Cerebellar cortex (tissue), 1 donor: Measurements from ENCODE around the gene PDE8B.

Source experiments
- DNase-seq: peaks from one replicate; pipeline ENCODE4 v3.0.0-alpha.2; 2015; ENCODE audit warnings: low spot score

Gene PDE8B

GRCh38 chr5:77398458-77398857 is 188.0 kb downstream of the PDE8B start:
- DNase-seq, result no peak

GRCh38 chr5:77398896-77399295 is 188.4 kb downstream of the PDE8B start:
- DNase-seq, result no peak

GRCh38 chr5:77400645-77401044 is 190.2 kb downstream of the PDE8B start:
- no peak for DNase-seq

GRCh38 chr5:77402796-77403195 is 192.3 kb downstream of the PDE8B start:
- DNase-seq, result no peak

- no peak for DNase-seq
Measured at GRCh38 chr5:77407152-77407551, 196.7 kb downstream of the PDE8B start.

GRCh38 chr5:77409870-77410621 is 199.6 kb downstream of the PDE8B start:
- no peak for DNase-seq

GRCh38 chr5:77413049-77413448 is 202.6 kb downstream of the PDE8B start:
- DNase-seq, result no peak

- no peak for DNase-seq
Measured at GRCh38 chr5:77418162-77418561, 207.7 kb downstream of the PDE8B start.

GRCh38 chr5:77418601-77419581 is 208.4 kb downstream of the PDE8B start:
- DNase-seq, result no peak

- DNase-seq, result no peak
Measured at GRCh38 chr5:77419644-77420582, 209.4 kb downstream of the PDE8B start.

- no peak for DNase-seq
Measured at GRCh38 chr5:77420940-77421339, 210.5 kb downstream of the PDE8B start.

GRCh38 chr5:77423022-77423750 is 212.7 kb downstream of the PDE8B start:
- DNase-seq, result no peak

- no peak for DNase-seq
Measured at GRCh38 chr5:77424921-77425320, 214.4 kb downstream of the PDE8B start.

- DNase-seq, result no peak
Measured at GRCh38 chr5:77425420-77425819, 214.9 kb downstream of the PDE8B start.

GRCh38 chr5:77425998-77426659 is 215.6 kb downstream of the PDE8B start:
- no peak for DNase-seq

GRCh38 chr5:77426670-77427069 is 216.2 kb downstream of the PDE8B start:
- no peak for DNase-seq

GRCh38 chr5:77427998-77428397 is 217.5 kb downstream of the PDE8B start:
- no peak for DNase-seq

GRCh38 chr5:77428526-77428925 is 218.0 kb downstream of the PDE8B start:
- no peak for DNase-seq

- DNase-seq, result no peak
Measured at GRCh38 chr5:77430726-77431125, 220.2 kb downstream of the PDE8B start.

- no peak for DNase-seq
Measured at GRCh38 chr5:77431286-77431685, 220.8 kb downstream of the PDE8B start.

GRCh38 chr5:77431719-77432118 is 221.2 kb downstream of the PDE8B start:
- no peak for DNase-seq
